GM21367 (cell line): ENCODE results near the gene TECTB.

ENCODE experiments used
- ATAC-seq: cut with Tn5 transposase; IDR thresholded peaks from one replicate; pipeline ENCODE4 v1.9.1; 2021; ENCODE audit not compliant: unreplicated experiment

Gene TECTB

DNA sequence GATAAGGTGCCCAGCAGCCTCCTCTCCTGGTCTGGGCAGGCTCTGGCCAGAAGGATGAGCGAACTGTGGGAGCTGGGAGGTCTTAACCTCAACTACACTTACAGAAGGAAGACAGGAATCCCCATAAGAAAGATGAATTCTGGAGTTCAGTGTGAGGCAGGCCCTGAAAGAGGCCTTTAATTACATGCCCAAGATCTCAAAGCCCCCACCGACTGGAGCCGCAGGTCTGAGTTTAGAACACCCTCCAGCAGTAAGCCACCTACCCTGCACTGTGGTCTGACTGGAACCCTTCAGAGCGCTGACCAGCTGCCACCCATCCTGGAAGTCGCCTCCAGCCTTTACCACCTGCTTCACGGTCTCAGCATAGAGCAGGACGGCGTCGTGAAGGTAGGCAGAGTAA lies 62.5 kb downstream of the TECTB start:
- ATAC-seq, result no peak

GRCh38 chr10:112346774-112347173 lies 63.6 kb downstream of the TECTB start:
- no peak for ATAC-seq

DNA sequence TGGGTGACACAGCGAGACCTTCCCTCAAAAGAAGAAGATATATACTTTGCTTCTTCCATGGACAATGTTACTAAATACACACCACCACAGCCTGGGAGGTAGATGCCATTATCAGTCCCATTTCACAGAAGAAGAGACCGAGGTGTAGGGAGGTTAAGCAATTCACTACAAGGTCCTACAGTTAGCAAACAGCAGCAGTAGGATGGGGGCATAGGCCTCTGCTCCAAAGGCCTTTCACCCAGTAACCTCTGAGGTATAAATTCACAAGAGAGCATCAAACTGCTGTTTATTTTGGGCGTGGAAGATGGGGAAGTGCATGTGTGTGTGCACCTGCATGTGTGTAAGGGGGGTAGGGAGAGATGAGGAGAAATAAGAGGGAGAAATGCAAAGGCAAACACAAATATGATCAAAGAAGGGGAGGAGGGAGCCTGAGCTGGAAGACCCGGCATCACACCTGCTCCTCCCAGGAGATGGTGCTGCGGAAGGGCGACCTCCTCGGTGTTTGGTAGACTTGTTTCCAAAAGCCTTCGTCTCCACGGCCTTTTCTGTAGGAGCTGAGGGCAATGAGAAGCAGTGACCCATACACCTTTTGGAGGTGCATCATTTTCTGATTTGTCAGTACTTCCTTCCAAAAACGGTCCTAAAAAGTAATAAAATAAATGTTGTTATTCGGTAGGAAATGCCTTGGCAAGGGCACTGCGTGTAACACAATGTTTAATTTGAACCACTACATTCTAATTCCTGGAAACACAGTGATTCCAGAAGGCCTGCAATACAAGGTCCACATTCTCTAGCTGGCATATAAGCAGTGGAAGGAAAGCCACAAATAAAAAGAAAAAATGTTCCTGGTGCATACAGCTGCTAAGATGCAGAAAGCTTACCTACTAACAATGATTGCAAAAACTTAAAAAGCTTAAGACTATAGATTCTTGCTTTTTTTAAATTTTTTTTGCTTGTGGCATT lies 64.8 kb downstream of the TECTB start:
- no peak for ATAC-seq

DNA sequence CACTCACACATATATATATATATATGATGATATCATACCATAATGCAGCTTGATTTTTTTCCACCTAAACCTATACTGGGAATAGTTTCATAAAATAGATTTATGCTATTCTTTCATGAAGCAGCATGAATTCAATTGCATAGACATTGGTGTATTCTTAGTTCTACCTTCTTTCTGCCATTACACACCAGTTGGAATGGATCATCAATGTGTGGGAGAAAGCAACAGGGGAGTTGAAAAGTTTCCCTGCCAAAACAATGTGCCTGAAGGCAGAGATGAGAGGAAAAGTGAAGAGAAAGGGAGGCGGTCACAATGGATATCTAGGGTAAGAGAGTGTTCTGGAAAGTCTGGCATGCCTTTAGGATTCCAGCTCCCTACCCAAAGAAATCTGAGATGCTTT lies 65.6 kb downstream of the TECTB start:
- no peak for ATAC-seq

DNA sequence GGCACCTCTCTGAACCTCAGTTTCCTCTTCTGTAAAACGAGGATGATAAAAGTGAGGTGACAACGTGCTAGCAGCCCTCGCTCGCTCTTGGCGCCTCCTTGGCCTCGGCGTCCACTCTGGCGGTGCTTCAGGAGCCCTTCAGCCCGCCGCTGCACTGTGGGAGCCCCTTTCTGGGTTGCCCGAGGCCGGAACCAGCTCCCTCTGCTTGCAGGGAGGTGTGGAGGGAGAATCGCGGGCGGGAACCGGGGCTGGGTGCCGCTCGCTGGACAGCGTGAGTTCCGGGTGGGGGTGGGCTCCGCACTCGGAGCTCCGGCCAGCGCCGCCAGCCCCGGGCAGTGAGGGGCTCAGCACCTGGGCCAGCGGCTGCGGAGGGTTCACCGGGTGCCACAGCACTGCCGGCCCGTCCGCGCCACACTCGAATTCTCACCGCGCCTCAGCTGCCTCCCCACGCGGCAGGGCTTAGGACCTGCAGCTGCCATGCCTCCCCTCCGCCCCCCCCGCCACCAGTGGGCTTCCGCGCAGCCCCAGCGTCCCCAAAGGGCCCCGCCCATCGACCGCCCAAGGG lies 66.4 kb downstream of the TECTB start:
- no peak for ATAC-seq

- ATAC-seq, result no peak
Observed at GRCh38 chr10:112351146-112351545, 67.9 kb downstream of the TECTB start.

DNA sequence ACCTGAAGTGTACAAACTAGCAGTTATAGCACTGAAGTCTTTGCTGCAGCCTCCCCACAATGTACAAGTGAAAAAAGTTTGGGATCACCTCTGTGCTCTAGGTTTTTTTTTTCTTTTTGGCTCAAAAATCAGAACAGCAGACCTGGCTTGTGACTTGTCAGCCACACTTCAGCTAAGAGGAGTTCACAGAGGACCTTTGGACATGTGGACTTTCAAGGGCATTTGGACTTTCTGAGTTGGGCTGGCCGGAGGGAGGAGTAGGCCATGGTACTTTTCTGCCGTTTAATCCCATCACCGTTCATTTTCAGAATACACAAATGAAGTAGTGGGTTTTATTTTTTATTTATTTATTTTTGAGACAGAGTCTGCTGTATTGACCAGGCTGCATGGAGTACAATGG lies 68.8 kb downstream of the TECTB start:
- ATAC-seq, result no peak

- ATAC-seq, result no peak
Observed at GRCh38 chr10:112353046-112353445, 69.8 kb downstream of the TECTB start.
